Smooth muscle cell (in vitro differentiated cells): ENCODE results near the gene POFUT1. TPM values are rescaled to one million over a fixed set of nuclear protein-coding genes. Genes with fewer than 3 reads are reported as not detected.

Experiments
- DNase-seq: peaks from one replicate; lab custom pipeline; 2025; ENCODE audit not compliant: unreplicated experiment; lab: John Stamatoyannopoulos, UW
- H2AFZ ChIP-seq: fragments of 200-600 bp; sonication (generic); 2 replicates; pipeline ENCODE4 v1.6.0; 2016; ENCODE audit warnings: antibody characterized with exemption, low read depth, mild to moderate bottlenecking
- H3F3A ChIP-seq: fragments of 200-600 bp; sonication (generic); 2 replicates; pipeline ENCODE4 v1.6.0; 2017; ENCODE audit warnings: antibody characterized with exemption, low read depth
- H3K27ac ChIP-seq: fragments of 200-600 bp; sonication (generic); 2 replicates; pipeline ENCODE4 v1.5.1; 2016; ENCODE audit warnings: low read depth, mild to moderate bottlenecking
- H3K27me3 ChIP-seq: fragments of 200-600 bp; sonication (generic); 2 replicates; pipeline ENCODE4 v1.6.1; 2016; ENCODE audit warnings: low read depth, mild to moderate bottlenecking
- H3K36me3 ChIP-seq: fragments of 200-600 bp; sonication (generic); 2 replicates; pipeline ENCODE4 v1.5.1; 2016; ENCODE audit warnings: low read depth
- H3K4me1 ChIP-seq: fragments of 200-600 bp; sonication (generic); 2 replicates; pipeline ENCODE4 v1.5.1; 2016; ENCODE audit warnings: low read depth
- H3K4me2 ChIP-seq: fragments of 200-600 bp; sonication (generic); 2 replicates; pipeline ENCODE4 v1.6.0; 2016; ENCODE audit warnings: mild to moderate bottlenecking
- H3K4me3 ChIP-seq: fragments of 200-600 bp; sonication (generic); 2 replicates; pipeline ENCODE4 v1.5.1; 2016; ENCODE audit warnings: mild to moderate bottlenecking
- H3K79me2 ChIP-seq: fragments of 200-600 bp; sonication (generic); 2 replicates; pipeline ENCODE4 v1.6.0; 2016; ENCODE audit warnings: low read depth, mild to moderate bottlenecking
- H3K9ac ChIP-seq: fragments of 200-600 bp; sonication (generic); 2 replicates; pipeline ENCODE4 v1.6.0; 2016; ENCODE audit warnings: low read depth
- H3K9me3 ChIP-seq: fragments of 200-600 bp; sonication (generic); replicated peaks from 2 replicates; pipeline ENCODE4 v1.5.1; 2016; ENCODE audit warnings: low read depth
- H4K20me1 ChIP-seq: fragments of 200-600 bp; sonication (generic); 2 replicates; pipeline ENCODE4 v1.6.0; 2016; ENCODE audit warnings: low read depth
- CTCF ChIP-seq: fragments of 200-600 bp; sonication (generic); IDR thresholded peaks from 2 replicates; pipeline ENCODE4 v1.5.1; 2017; ENCODE audit warnings: borderline replicate concordance, mild to moderate bottlenecking, antibody characterized with exemption; ENCODE audit not compliant: insufficient read depth, poor library complexity, severe bottlenecking
- WGBS: methylation state at CpG from one replicate; pipeline ENCODE4 v1.1.7; 2016; ENCODE audit warnings: low lambda C conversion rate; 5-methylcytosine and 5-hydroxymethylcytosine counted together
- polyA plus RNA-seq: library from polyadenylated mRNA; unstranded; fragments of >200 nt; fragmentation: Nextera tagmentation; extraction: Ambion mirVana; gene quantifications from 2 replicates; pipeline ENCODE4 v1.2.1, GENCODE V29; 2016
- total RNA-seq: library from RNA; depleted of rRNA; stranded (reverse); fragments of >200 nt; gene quantifications from 2 replicates; pipeline ENCODE4 v1.2.3, GENCODE V29; 2014

POFUT1 gene
- total and polyA plus RNA-seq, 2 experiments from 2014 or later = 44.3 to 45.0 TPM

- H3K4me1 ChIP-seq = peaks cover 8% of the 10 kb centered on the region
- H3K79me2 ChIP-seq = peaks cover 69% of the 10 kb centered on the region
Observed at GRCh38 chr20:32282461-32282860, 74.8 kb downstream of the POFUT1 start.

GRCh38 chr20:32285082-32285620 is 77.5 kb downstream of the POFUT1 start:
- no peak for DNase-seq
- Histone ChIP-seq H3K27me3 (no peaks in the 10 kb centered on the region), H3K79me2 (peaks cover 66% of the 10 kb centered on the region), H3K4me2 (no peak overlapping the region), H3K4me1 (no peaks in the 10 kb centered on the region), H3F3A (no peaks in the 10 kb centered on the region), H4K20me1 (peaks cover 78% of the 10 kb centered on the region), H2AFZ (no peak overlapping the region), H3K9ac (no peak overlapping the region), H3K27ac (no peak overlapping the region), H3K9me3 (no peaks in the 10 kb centered on the region), H3K4me3 (no peak overlapping the region), H3K36me3 (no peaks in the 10 kb centered on the region)
- 77% methylated on average over 3 of the region's 3 CpGs for whole genome bisulfite sequencing
- TF ChIP-seq CTCF = no peak

More at GRCh38 chr20:32282461-32282860, 74.8 kb downstream of the POFUT1 start:
- H2AFZ ChIP-seq = no peak overlapping the region
- no peak for TF ChIP-seq CTCF
- H3K27me3 ChIP-seq = no peaks in the 10 kb centered on the region
- no peak overlapping the region for H3K27ac ChIP-seq
- no peak overlapping the region for H3K4me2 ChIP-seq
- no peaks in the 10 kb centered on the region for H3K36me3 ChIP-seq
- H3K9ac ChIP-seq = no peak overlapping the region
- no peak overlapping the region for H3K4me3 ChIP-seq
- H3K9me3 ChIP-seq = no peaks in the 10 kb centered on the region
- H4K20me1 ChIP-seq = peaks cover 59% of the 10 kb centered on the region
- no peak for DNase-seq
- no peaks in the 10 kb centered on the region for H3F3A ChIP-seq
- 93% methylated on average over 4 of the region's 4 CpGs for WGBS

GRCh38 chr20:32285621-32286371 is 78.1 kb downstream of the POFUT1 start:
- no peaks in the 10 kb centered on the region for H3K36me3 ChIP-seq
- no peak overlapping the region for H3K27ac ChIP-seq
- H3F3A ChIP-seq = no peaks in the 10 kb centered on the region
- H3K9me3 ChIP-seq = no peaks in the 10 kb centered on the region
- WGBS = 89% methylated on average over 4 of the region's 4 CpGs
- peaks cover 83% of the 10 kb centered on the region for H4K20me1 ChIP-seq
- no peak overlapping the region for H3K4me2 ChIP-seq
- H3K9ac ChIP-seq = no peak overlapping the region
- no peak for TF ChIP-seq CTCF
- peaks cover 68% of the 10 kb centered on the region for H3K79me2 ChIP-seq
- no peak overlapping the region for H3K4me3 ChIP-seq
- no peaks in the 10 kb centered on the region for H3K27me3 ChIP-seq
- H2AFZ ChIP-seq = no peak overlapping the region
- no peaks in the 10 kb centered on the region for H3K4me1 ChIP-seq
- no peak for DNase-seq

GRCh38 chr20:32287231-32287638 is 79.6 kb downstream of the POFUT1 start:
- Histone ChIP-seq H3K4me1 (no peaks in the 10 kb centered on the region), H3K9ac (no peak overlapping the region), H3K36me3 (no peaks in the 10 kb centered on the region), H3K9me3 (no peaks in the 10 kb centered on the region), H3K27ac (no peak overlapping the region), H3F3A (no peaks in the 10 kb centered on the region), H2AFZ (no peak overlapping the region), H3K79me2 (peaks cover 71% of the 10 kb centered on the region), H3K4me2 (no peak overlapping the region), H4K20me1 (peaks cover 94% of the 10 kb centered on the region), H3K27me3 (no peaks in the 10 kb centered on the region), H3K4me3 (no peak overlapping the region)
- no peak for TF ChIP-seq CTCF
- no peak for DNase-seq
- 96% methylated on average over 6 of the region's 6 CpGs for WGBS
